Measurements from ENCODE around the gene RIPK3.

- TF ChIP-seq PPARA (CRISPR knock-in tag; IDR thresholded peaks at IDR 0.05; ENCODE audit: borderline replicate concordance) (no peak), ZNF565 (CRISPR knock-in tag; conservative IDR thresholded peaks at IDR 0.05; ENCODE audit: low read depth) (no peak), GLIS3 (CRISPR knock-in tag; IDR thresholded peaks at IDR 0.05) (no peak), ZFP30 (CRISPR knock-in tag; IDR thresholded peaks at IDR 0.05) (no peak), ARNTL (CRISPR knock-in tag; IDR thresholded peaks at IDR 0.05; ENCODE audit: borderline replicate concordance, low read depth) (no peak), RARB (CRISPR knock-in tag; IDR thresholded peaks at IDR 0.05) (no peak), ZFP3 (CRISPR knock-in tag; IDR thresholded peaks at IDR 0.05) (no peak), TOX (CRISPR knock-in tag; IDR thresholded peaks at IDR 0.05; ENCODE audit: borderline replicate concordance) (no peak), PATZ1 (CRISPR knock-in tag; IDR thresholded peaks at IDR 0.05; ENCODE audit: borderline replicate concordance) (no peak), POU6F1 (CRISPR knock-in tag; IDR thresholded peaks at IDR 0.05; ENCODE audit: borderline replicate concordance, low read depth) (no peak)
These were observed 22.6 kb upstream of the RIPK3 start for GRCh38 chr14:24362241-24362960.
